IMR-90 (cell line): ENCODE results near the gene GNA15. TPM values are rescaled to one million over a fixed set of nuclear protein-coding genes. Genes with fewer than 3 reads are reported as not detected.

ENCODE experiments used
- ATAC-seq: fragments of 200-7000 bp; cut with Tn5 transposase; 2 replicates; pipeline ENCODE4 v1.9.1; 2020; ENCODE audit warnings: low read depth, mild to moderate bottlenecking, moderate library complexity
- BruUV-seq: library from RNA; stranded (reverse); fragments of 400-500 nt; replicated peaks from 2 replicates; lab custom pipeline; 2021; lab: Mats Ljungman, UMichigan
- CTCF ChIA-PET: fragments of 300-600 bp; formaldehyde crosslinking; extraction: SDS; loops from one replicate; lab custom pipeline; 2021; ENCODE audit warnings: antibody characterized with exemption; lab: Yijun Ruan, JAX
- POLR2A ChIA-PET: fragments of 300-600 bp; sonication (Branson Sonifier 250); formaldehyde crosslinking; loops from one replicate; lab custom pipeline; 2022; ENCODE audit warnings: antibody characterized with exemption; ENCODE audit not compliant: unreplicated experiment; lab: Charles Lee
- DNase-seq: peaks from one replicate; pipeline ENCODE4 v3.0.0; 2013
- H2AFZ ChIP-seq: replicated peaks from 2 replicates; pipeline ENCODE3; 2013; ENCODE audit warnings: low read length, mild to moderate bottlenecking; ENCODE audit not compliant: poor library complexity
- H2AK5ac ChIP-seq: 2 replicates; pipeline ENCODE4 v1.6.1; 2013; ENCODE audit warnings: low read depth, low read length, inconsistent platforms
- H2AK9ac ChIP-seq: replicated peaks from 2 replicates; pipeline ENCODE3; 2013; ENCODE audit warnings: mild to moderate bottlenecking, low read depth, low read length, moderate library complexity; ENCODE audit not compliant: poor library complexity
- H2BK120ac ChIP-seq: 2 replicates; pipeline ENCODE4 v1.6.1; 2013; ENCODE audit warnings: low read depth, low read length, inconsistent platforms
- H2BK15ac ChIP-seq: 3 replicates; pipeline ENCODE4 v1.6.1; 2013; ENCODE audit warnings: low read depth, low read length, inconsistent platforms
- H2BK20ac ChIP-seq: 2 replicates; pipeline ENCODE4 v1.6.1; 2013; ENCODE audit warnings: low read depth, mild to moderate bottlenecking, inconsistent platforms, low read length, moderate library complexity
- H2BK5ac ChIP-seq: 2 replicates; pipeline ENCODE4 v1.6.1; 2013; ENCODE audit warnings: mild to moderate bottlenecking, low read depth, low read length, inconsistent platforms; ENCODE audit not compliant: poor library complexity, severe bottlenecking
- H3K14ac ChIP-seq: replicated peaks from 2 replicates; pipeline ENCODE4 v1.6.1; 2013; ENCODE audit warnings: low read depth, low read length, inconsistent platforms
- H3K18ac ChIP-seq: 2 replicates; pipeline ENCODE4 v1.6.1; 2013; ENCODE audit warnings: low read depth, low read length, control low read depth
- H3K23ac ChIP-seq: 2 replicates; pipeline ENCODE4 v1.6.1; 2013; ENCODE audit warnings: low read depth, low read length, inconsistent platforms
- H3K27ac ChIP-seq: 2 replicates; pipeline ENCODE4 v1.5.1; 2013; ENCODE audit warnings: mild to moderate bottlenecking, control low read depth, low read length; ENCODE audit not compliant: insufficient read depth
- H3K27me3 ChIP-seq: 2 replicates; pipeline ENCODE4 v1.6.1; 2013; ENCODE audit warnings: low read length; ENCODE audit not compliant: control insufficient read depth, insufficient read depth
- H3K36me3 ChIP-seq: 2 replicates; pipeline ENCODE4 v1.6.1; 2013; ENCODE audit warnings: low read length, mixed read lengths; ENCODE audit not compliant: control insufficient read depth, insufficient read depth
- H3K4ac ChIP-seq: 2 replicates; pipeline ENCODE4 v1.6.1; 2013; ENCODE audit warnings: low read depth, low read length, inconsistent platforms
- H3K4me1 ChIP-seq: 2 replicates; pipeline ENCODE4 v1.6.1; 2013; ENCODE audit warnings: low read length, mixed read lengths; ENCODE audit not compliant: control insufficient read depth, insufficient read depth
- H3K4me2 ChIP-seq: 2 replicates; pipeline ENCODE4 v1.6.1; 2013; ENCODE audit warnings: low read depth, mild to moderate bottlenecking, control low read depth, low read length, moderate library complexity
- H3K4me3 ChIP-seq: 2 replicates; pipeline ENCODE4 v1.5.1; 2013; ENCODE audit warnings: low read depth, mild to moderate bottlenecking, control low read depth, low read length, moderate library complexity; ENCODE audit not compliant: insufficient read depth
- H3K56ac ChIP-seq: 2 replicates; pipeline ENCODE4 v1.6.1; 2013; ENCODE audit warnings: low read length, inconsistent platforms; ENCODE audit not compliant: insufficient read depth; ENCODE audit errors: extremely low read depth
- H3K79me1 ChIP-seq, 2 experiments: 2 replicates each; pipeline ENCODE4 v1.6.1; 2013; ENCODE audit warnings: low read length in 2 of 2, inconsistent platforms in 1 of 2, low read depth in 1 of 2
- H3K9ac ChIP-seq: 2 replicates; pipeline ENCODE4 v1.6.1; 2013; ENCODE audit warnings: low read depth, low read length, control low read depth
- H3K9me1 ChIP-seq: 2 replicates; pipeline ENCODE4 v1.6.1; 2013; ENCODE audit warnings: low read length, inconsistent platforms; ENCODE audit not compliant: insufficient read depth
- H3K9me3 ChIP-seq: 2 replicates; pipeline ENCODE4 v1.6.1; 2013; ENCODE audit warnings: low read length; ENCODE audit not compliant: control insufficient read depth, insufficient read depth
- H4K20me1 ChIP-seq: 2 replicates; pipeline ENCODE4 v1.6.1; 2013; ENCODE audit warnings: low read length, inconsistent platforms; ENCODE audit not compliant: insufficient read depth
- H4K5ac ChIP-seq: 2 replicates; pipeline ENCODE4 v1.6.1; 2013; ENCODE audit warnings: mild to moderate bottlenecking, low read depth, low read length, control low read depth
- H4K8ac ChIP-seq, 2 experiments: 2 replicates each; pipeline ENCODE4 v1.6.1; 2013; ENCODE audit warnings: low read depth in 2 of 2, low read length in 2 of 2, control low read depth in 1 of 2, inconsistent platforms in 1 of 2
- H4K91ac ChIP-seq: 2 replicates; pipeline ENCODE4 v1.6.1; 2013; ENCODE audit warnings: low read depth, low read length, inconsistent platforms; ENCODE audit not compliant: insufficient read depth
- FOS ChIP-seq: fragments of 150-350 bp; IDR thresholded peaks from 2 replicates; pipeline ENCODE4 v1.6.1; 2016; ENCODE audit warnings: low read depth, low read length
- MAFK ChIP-seq: IDR thresholded peaks from 2 replicates; pipeline ENCODE4 v1.6.1; 2012; ENCODE audit warnings: low read depth, low read length, improper control_type of control experiment
- MAZ ChIP-seq: IDR thresholded peaks from 2 replicates; pipeline ENCODE4 v1.6.1; 2012; ENCODE audit warnings: low read depth, mild to moderate bottlenecking, low read length, improper control_type of control experiment, moderate library complexity, borderline replicate concordance
- RFX5 ChIP-seq: IDR thresholded peaks from 2 replicates; pipeline ENCODE4 v1.8.0; 2012; ENCODE audit warnings: low read depth, mild to moderate bottlenecking, low read length, moderate library complexity
- WGBS, 2 experiments: methylation state at CpG; one replicate each; pipeline versions ENCODE4 v1.1.5 to v1.1.7; 2013; ENCODE audit warnings: missing lambda C conversion rate in 2 of 2; ENCODE audit not compliant: insufficient read length in 1 of 2; ENCODE audit errors: extremely low coverage in 2 of 2; 5-methylcytosine and 5-hydroxymethylcytosine counted together
- dilution Hi-C: fragments of 300-500 bp; cut with HindIII; formaldehyde crosslinking; loops from one replicate; pipeline ENCODE4 v1.14.3; 2018; ENCODE audit warnings: low sequenced_read_pairs; ENCODE audit not compliant: unreplicated experiment
- in situ Hi-C: fragments of 300-500 bp; cut with MboI; formaldehyde crosslinking; loops from 3 replicates; pipeline ENCODE4 v1.14.3; 2019; ENCODE audit warnings: low sequenced_read_pairs, inconsistent platforms, mixed read lengths
- intact Hi-C: fragments of 100-400 bp; cut with micrococcal nuclease; formaldehyde crosslinking; loops from 2 replicates; pipeline ENCODE4 v1.10.0; 2022
- polyA plus RNA-seq, 3 experiments: library from polyadenylated mRNA; depleted of rRNA; stranded (reverse); fragments of >200 nt; gene quantifications; 2 replicates each; pipeline ENCODE4 v1.2.3, GENCODE V29; 2012; ENCODE audit warnings: low replicate concordance in 1 of 3
- total RNA-seq: library from RNA; depleted of rRNA; stranded (reverse); fragments of >200 nt; gene quantifications from 2 replicates; pipeline ENCODE4 v1.2.3, GENCODE V29; 2012

Gene GNA15
- total and polyA plus RNA-seq, 2 of the 4 experiments (the other 2 are of a cell fraction) = 0.18 TPM; not detected in 1

DNA sequence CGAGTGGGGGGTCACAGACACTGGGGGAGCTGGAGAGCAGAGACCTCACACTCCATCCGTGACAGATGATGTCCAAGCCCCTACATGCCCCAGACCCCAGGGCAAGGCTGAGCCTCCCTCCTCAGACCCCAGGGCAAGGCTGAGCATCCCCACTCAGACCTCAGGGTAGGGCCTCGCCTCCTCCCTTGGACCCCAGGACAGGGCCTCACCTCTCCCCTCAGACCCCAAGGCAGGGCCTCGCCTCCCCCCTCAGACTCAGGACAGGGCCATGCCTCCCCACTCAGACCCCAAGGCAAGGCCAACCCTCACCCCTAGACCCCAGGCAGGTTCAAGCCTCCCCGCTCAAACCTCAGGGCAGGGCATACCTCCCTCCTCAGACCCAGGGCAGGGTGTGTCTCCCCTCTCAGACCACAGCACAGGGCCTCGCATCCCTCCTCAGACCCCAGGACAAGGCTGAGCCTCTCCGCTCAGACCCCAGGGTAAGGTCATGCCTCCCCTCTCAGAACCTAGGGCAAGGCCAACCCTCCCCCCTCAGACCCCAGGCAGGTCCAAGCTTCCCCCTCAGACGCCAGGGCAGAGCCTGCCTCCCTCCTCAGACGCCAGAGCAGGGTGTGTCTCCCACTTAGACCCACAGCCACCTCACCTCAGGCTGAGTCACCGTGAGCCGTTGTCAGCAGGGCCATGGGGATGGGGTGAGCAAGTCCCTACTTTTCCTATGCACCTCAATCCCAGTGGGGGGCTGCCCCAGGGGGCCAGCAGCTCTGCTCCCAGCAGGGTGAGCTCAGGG is 41.1 kb downstream of the GNA15 start:
- dilution Hi-C loops = no loop called here
- Histone ChIP-seq H4K5ac (peak overlapping the region; percentile 59; the same call in 1 of the 2 replicates), H3K27ac (no peak overlapping the region; the same call in 1 of the 2 replicates), H3K4me1 (peaks cover 11% of the 10 kb centered on the region), H3K23ac (peak overlapping the region; percentile 82), H2AFZ (peak overlapping the region; percentile 85), H4K91ac (peak overlapping the region; percentile 81), H3K18ac (peak overlapping the region; percentile 84; the same call in 1 of the 2 replicates), H2BK120ac (peak overlapping the region; percentile 87), H3K56ac (no peak overlapping the region; the same call in 1 of the 2 replicates), H3K9me1 (peaks cover 9% of the 10 kb centered on the region; the same call in 1 of the 2 replicates), H3K4ac (peak overlapping the region; percentile 92), H3K36me3 (no peaks in the 10 kb centered on the region), H3K14ac (peak overlapping the region; percentile 82), H3K27me3 (no peaks in the 10 kb centered on the region; the same call in 1 of the 2 replicates), H3K4me2 (no peak overlapping the region), H2BK5ac (peak overlapping the region; percentile 87), H2BK20ac (peak overlapping the region; percentile 85), H3K79me1 (peaks cover 0 to 5% of the 10 kb centered on the region in 2 experiments; a peak in 1 of 4 replicates), H3K4me3 (no peak overlapping the region), H4K20me1 (no peaks in the 10 kb centered on the region), H2AK5ac (peak overlapping the region; percentile 91), H3K9me3 (no peaks in the 10 kb centered on the region), H3K9ac (no peak overlapping the region), H2AK9ac (peak overlapping the region; percentile 96), H2BK15ac (no peak overlapping the region; the same call in 2 of the 3 replicates), H4K8ac (peak overlapping the region in 1 of 2 experiments; percentile 91; a peak in 3 of 4 replicates)
- 0 out of 2 replicates have a peak, but pooled peaks have one; percentile 23 for TF ChIP-seq FOS
- 0 out of 2 replicates have a peak, but pooled peaks have one; percentile 27 for TF ChIP-seq MAZ
- TF ChIP-seq RFX5 = no peak
- TF ChIP-seq MAFK = no peak
- ATAC-seq (peak; percentile 80), DNase-seq (peak; percentile 67)
- ChIA-PET CTCF (no interaction called here), POLR2A (no interaction called here)
- BruUV-seq = no TSS peak
- intact Hi-C loops = no loop called here
- in situ Hi-C loops = no loop called here
- 87% methylated on average over 3 of the region's 11 CpGs; no CpG with 5 or more reads in 1 of the 2 experiments for WGBS, 2 experiments
